Measurements from ENCODE around the gene PLEKHA4.
A peak's percentile ranks its signal among the peaks of the same experiment; 100 is the strongest.

DNA sequence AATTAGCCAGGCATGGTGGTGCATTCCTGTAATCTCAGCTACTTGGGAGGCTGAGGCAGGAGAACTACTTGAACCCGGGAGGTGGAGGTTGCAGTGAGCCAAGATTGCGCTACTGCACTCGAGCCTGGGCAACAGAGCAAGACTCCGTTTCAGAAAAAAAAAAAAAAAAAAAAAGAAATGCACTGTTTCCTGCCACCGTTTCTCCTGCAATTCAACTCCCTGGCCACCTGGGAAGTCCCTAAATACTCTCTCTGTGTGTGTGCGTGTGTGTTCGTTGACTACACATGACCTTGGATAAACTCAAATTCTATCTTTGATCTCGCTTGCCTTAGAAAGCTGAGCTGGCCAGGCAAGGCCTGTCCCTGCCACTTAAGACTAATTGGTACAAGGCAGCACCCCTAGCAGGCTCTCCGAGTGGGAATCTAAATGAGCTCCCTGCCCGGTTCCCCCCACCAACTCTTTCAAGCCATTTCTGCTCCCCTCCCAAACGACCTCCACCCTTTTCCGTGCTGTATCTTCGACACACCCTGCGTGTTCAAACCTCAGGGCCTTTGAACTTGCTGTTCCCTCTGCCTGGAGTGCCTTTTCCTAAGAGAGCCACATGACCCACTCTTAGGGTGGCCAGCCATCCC is 52.4 kb downstream of the PLEKHA4 start:
- TF ChIP-seq EZH2phosphoT487 (IDR thresholded peaks at IDR 0.05; ENCODE audit: low read length): no peak
- TF ChIP-seq, protein P1, sequence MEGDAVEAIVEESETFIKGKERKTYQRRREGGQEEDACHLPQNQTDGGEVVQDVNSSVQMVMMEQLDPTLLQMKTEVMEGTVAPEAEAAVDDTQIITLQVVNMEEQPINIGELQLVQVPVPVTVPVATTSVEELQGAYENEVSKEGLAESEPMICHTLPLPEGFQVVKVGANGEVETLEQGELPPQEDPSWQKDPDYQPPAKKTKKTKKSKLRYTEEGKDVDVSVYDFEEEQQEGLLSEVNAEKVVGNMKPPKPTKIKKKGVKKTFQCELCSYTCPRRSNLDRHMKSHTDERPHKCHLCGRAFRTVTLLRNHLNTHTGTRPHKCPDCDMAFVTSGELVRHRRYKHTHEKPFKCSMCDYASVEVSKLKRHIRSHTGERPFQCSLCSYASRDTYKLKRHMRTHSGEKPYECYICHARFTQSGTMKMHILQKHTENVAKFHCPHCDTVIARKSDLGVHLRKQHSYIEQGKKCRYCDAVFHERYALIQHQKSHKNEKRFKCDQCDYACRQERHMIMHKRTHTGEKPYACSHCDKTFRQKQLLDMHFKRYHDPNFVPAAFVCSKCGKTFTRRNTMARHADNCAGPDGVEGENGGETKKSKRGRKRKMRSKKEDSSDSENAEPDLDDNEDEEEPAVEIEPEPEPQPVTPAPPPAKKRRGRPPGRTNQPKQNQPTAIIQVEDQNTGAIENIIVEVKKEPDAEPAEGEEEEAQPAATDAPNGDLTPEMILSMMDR (IDR thresholded peaks at IDR 0.05; ENCODE audit: low read length): 0 out of 2 replicates have a peak, but pooled peaks have one; percentile 5
- no peak for TF ChIP-seq EZH2 (optimal IDR thresholded peaks at IDR 0.05; ENCODE audit: low read depth, low read length)

Data from MM.1S (cell line).